PC-9 (cell line): Measurements from ENCODE around the gene MCM8.

ENCODE experiments used
- EZH2 ChIP-seq: fragments of 200-600 bp; sonication (generic); IDR thresholded peaks from 2 replicates; pipeline ENCODE4 v1.8.0; 2017; ENCODE audit warnings: antibody characterized with exemption, low read depth
- TF ChIP-seq, protein P1 (sequence below): fragments of 200-600 bp; sonication (generic); conservative IDR thresholded peaks from 2 replicates; pipeline ENCODE4 v1.6.1; 2017; ENCODE audit warnings: mixed run types, antibody characterized with exemption, mild to moderate bottlenecking, moderate library complexity

DNA sequence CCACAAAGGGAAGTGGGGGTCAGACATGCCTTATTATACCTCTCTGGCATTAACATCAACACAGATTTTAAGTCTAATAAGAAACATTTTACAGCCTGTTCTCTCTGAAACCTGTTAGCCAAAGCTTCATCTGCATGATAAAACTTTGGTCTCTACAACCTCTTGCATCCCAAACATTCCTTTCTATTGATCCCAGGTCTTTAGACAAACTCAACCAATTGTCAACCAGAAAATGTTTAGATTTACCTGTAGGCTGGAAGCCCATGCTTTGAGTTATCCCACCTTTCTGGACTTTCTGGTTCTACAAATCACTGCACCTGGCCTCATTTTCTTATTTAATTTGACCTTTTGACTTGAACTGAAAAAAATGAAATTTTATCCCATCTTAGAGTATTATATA, 20.8 kb downstream of the MCM8 start:
- TF ChIP-seq EZH2: no peak
- TF ChIP-seq, protein P1, sequence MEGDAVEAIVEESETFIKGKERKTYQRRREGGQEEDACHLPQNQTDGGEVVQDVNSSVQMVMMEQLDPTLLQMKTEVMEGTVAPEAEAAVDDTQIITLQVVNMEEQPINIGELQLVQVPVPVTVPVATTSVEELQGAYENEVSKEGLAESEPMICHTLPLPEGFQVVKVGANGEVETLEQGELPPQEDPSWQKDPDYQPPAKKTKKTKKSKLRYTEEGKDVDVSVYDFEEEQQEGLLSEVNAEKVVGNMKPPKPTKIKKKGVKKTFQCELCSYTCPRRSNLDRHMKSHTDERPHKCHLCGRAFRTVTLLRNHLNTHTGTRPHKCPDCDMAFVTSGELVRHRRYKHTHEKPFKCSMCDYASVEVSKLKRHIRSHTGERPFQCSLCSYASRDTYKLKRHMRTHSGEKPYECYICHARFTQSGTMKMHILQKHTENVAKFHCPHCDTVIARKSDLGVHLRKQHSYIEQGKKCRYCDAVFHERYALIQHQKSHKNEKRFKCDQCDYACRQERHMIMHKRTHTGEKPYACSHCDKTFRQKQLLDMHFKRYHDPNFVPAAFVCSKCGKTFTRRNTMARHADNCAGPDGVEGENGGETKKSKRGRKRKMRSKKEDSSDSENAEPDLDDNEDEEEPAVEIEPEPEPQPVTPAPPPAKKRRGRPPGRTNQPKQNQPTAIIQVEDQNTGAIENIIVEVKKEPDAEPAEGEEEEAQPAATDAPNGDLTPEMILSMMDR: no peak
